Lung (tissue), 12 donors: ENCODE measurements around the gene PJA1. TPM values are rescaled to one million over a fixed set of nuclear protein-coding genes. Genes with fewer than 3 reads are reported as not detected.

Experiments used
- ATAC-seq: fragments of 200-7000 bp; cut with Tn5 transposase; one replicate; pipeline ENCODE4 v1.9.1; 2020; ENCODE audit warnings: moderate number of reproducible peaks; ENCODE audit not compliant: insufficient read depth, low FRiP score
- DNase-seq, 3 donors: peaks; one replicate each; pipeline ENCODE4 v3.0.0-alpha.2; 2013 to 2017
- H3K27ac ChIP-seq, 2 donors: one replicate each; pipeline ENCODE4 v1.5.1; 2013; ENCODE audit warnings: mild to moderate bottlenecking in 2 of 2, moderate library complexity in 2 of 2, control low read depth in 1 of 2, inconsistent platforms in 1 of 2, low read depth in 1 of 2, low read length in 1 of 2
- H3K27me3 ChIP-seq, 3 donors: one replicate each; pipeline ENCODE4 v1.5.1; 2013; ENCODE audit warnings: low read length in 2 of 3; ENCODE audit not compliant: control insufficient read depth in 3 of 3, insufficient read depth in 3 of 3
- H3K36me3 ChIP-seq, 4 donors: one replicate each; pipeline ENCODE4 v1.5.1; 2013; ENCODE audit warnings: low read length in 4 of 4, mild to moderate bottlenecking in 1 of 4, moderate library complexity in 1 of 4; ENCODE audit not compliant: control insufficient read depth in 4 of 4, insufficient read depth in 4 of 4
- H3K4me1 ChIP-seq, 5 donors: one replicate each; pipeline ENCODE4 v1.5.1; 2013; ENCODE audit warnings: low read length in 5 of 5, mild to moderate bottlenecking in 2 of 5, moderate library complexity in 1 of 5; ENCODE audit not compliant: control insufficient read depth in 5 of 5, insufficient read depth in 5 of 5
- H3K4me3 ChIP-seq: one replicate; pipeline ENCODE4 v1.5.1; 2013; ENCODE audit warnings: mild to moderate bottlenecking, control low read depth, moderate library complexity
- H3K9ac ChIP-seq, 2 donors: one replicate each; pipeline ENCODE4 v1.5.1; 2013; ENCODE audit warnings: low read length in 2 of 2, control low read depth in 1 of 2; ENCODE audit not compliant: insufficient read depth in 1 of 2
- H3K9me3 ChIP-seq, 4 donors: one replicate each; pipeline ENCODE4 v1.5.1; 2013; ENCODE audit warnings: low read length in 3 of 4, mild to moderate bottlenecking in 1 of 4, moderate library complexity in 1 of 4; ENCODE audit not compliant: control insufficient read depth in 4 of 4, insufficient read depth in 3 of 4
- WGBS, 2 donors: extraction: QIAGEN DNeasy Blood & Tissue Kit; methylation state at CpG; one replicate each; pipeline ENCODE4 v1.1.7; 2013; 5-methylcytosine and 5-hydroxymethylcytosine counted together
- polyA plus RNA-seq, 2 donors: library from polyadenylated mRNA; stranded (reverse); fragments of 200-250 nt; gene quantifications; one replicate each; pipeline ENCODE4 v1.2.1, GENCODE V29; 2013
- total RNA-seq, 2 donors: library from RNA; depleted of rRNA in 1 of 2; stranded (reverse); fragments of >200 nt in 1 of 2; gene quantifications; one replicate each; pipeline ENCODE4 v1.2.1, GENCODE V29; 2014 to 2021
- TF ChIP-seq, protein P1 (sequence below): IDR thresholded peaks from 2 replicates; pipeline ENCODE4 v1.5.1; 2012; ENCODE audit warnings: mild to moderate bottlenecking; ENCODE audit errors: control extremely low read depth, extremely low read depth
- donor health status: control.
- donor health status: control.
- donor health status: Bipolar disorder and iron deficiency.
- donor health status: healthy.
- donor health status: DM: yes; HTN: yes; CAD: no.

PJA1 gene
- total and polyA plus RNA-seq, 4 donors, result 4.5 to 28.3 (median 15.2) TPM

DNA sequence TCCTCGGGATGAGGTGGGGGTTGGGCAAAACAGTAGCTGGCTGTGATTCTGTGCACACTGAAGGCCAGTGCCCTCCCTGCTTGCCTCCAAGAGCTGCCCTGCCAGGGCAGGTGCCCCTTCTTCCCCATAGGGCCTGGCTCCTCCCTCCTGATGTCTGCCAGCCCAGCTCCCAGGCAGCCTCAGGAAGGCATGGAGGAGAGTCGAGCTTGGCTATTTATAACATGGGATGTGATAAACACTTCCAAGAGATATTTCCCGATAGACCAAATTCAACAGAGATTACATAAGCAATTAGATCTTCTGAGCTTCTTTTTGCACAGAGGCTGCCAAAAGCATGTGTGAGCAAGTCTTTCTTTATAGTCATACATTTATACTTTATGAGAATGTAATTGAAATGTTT, 45.3 kb upstream of the PJA1 start:
- TF ChIP-seq, protein P1, sequence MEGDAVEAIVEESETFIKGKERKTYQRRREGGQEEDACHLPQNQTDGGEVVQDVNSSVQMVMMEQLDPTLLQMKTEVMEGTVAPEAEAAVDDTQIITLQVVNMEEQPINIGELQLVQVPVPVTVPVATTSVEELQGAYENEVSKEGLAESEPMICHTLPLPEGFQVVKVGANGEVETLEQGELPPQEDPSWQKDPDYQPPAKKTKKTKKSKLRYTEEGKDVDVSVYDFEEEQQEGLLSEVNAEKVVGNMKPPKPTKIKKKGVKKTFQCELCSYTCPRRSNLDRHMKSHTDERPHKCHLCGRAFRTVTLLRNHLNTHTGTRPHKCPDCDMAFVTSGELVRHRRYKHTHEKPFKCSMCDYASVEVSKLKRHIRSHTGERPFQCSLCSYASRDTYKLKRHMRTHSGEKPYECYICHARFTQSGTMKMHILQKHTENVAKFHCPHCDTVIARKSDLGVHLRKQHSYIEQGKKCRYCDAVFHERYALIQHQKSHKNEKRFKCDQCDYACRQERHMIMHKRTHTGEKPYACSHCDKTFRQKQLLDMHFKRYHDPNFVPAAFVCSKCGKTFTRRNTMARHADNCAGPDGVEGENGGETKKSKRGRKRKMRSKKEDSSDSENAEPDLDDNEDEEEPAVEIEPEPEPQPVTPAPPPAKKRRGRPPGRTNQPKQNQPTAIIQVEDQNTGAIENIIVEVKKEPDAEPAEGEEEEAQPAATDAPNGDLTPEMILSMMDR, result no peak
- WGBS, 2 donors, result 49 to 67% methylated on average over 3 of the region's 3 CpGs

DNA sequence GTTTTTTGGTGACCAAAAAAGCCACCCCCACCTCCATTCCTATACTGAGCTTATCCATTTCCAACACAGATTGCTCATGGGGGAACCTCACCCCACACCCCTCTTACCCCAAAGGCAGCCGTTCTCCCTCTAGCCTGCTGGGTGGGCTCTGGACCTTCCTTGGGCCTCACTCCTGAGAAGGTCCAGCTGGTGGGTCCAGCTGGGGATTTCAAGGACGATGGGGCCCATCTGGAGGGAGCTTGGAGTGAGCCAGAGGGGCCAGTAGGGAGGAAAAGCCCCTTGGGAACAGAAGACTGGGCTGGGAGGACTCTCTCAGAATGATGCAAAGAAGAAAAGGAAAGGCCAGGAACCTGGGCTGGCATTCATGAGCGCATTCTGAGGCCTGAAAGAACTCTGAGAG, 42.0 kb upstream of the PJA1 start:
- WGBS, 2 donors, result 61 to 73% methylated on average over 2 to 3 of the region's 3 CpGs
- TF ChIP-seq, protein P1, result no peak
- peak; percentile 73 to 86 (median 75) for DNase-seq
- ATAC-seq, result no peak
- no peak overlapping the region for H3K4me3 ChIP-seq
- no peak overlapping the region for H3K9ac ChIP-seq
- H3K4me1 ChIP-seq, result peaks cover 0 to 19% (median 0%) of the 10 kb centered on the region in 5 donors
- H3K27me3 ChIP-seq, result peaks cover 0 to 2% (median 0%) of the 10 kb centered on the region in 3 donors
- peaks cover 0 to 15% (median 0%) of the 10 kb centered on the region in 4 donors for H3K9me3 ChIP-seq
- H3K36me3 ChIP-seq, result no peaks in the 10 kb centered on the region
- no peak overlapping the region for H3K27ac ChIP-seq

More for the DNA sequence above, 45.3 kb upstream of the PJA1 start:
- H3K36me3 ChIP-seq, result no peaks in the 10 kb centered on the region
- no peak overlapping the region for H3K9ac ChIP-seq
- peaks cover 0 to 22% (median 0%) of the 10 kb centered on the region in 5 donors for H3K4me1 ChIP-seq
- H3K9me3 ChIP-seq, result peaks cover 0 to 9% (median 0%) of the 10 kb centered on the region in 4 donors
- H3K27ac ChIP-seq, result no peak overlapping the region
- DNase-seq, result peak in 2 of 3 donors; percentile 40 to 57
- ATAC-seq, result no peak
- H3K27me3 ChIP-seq, result no peaks in the 10 kb centered on the region
- no peak overlapping the region for H3K4me3 ChIP-seq

DNA sequence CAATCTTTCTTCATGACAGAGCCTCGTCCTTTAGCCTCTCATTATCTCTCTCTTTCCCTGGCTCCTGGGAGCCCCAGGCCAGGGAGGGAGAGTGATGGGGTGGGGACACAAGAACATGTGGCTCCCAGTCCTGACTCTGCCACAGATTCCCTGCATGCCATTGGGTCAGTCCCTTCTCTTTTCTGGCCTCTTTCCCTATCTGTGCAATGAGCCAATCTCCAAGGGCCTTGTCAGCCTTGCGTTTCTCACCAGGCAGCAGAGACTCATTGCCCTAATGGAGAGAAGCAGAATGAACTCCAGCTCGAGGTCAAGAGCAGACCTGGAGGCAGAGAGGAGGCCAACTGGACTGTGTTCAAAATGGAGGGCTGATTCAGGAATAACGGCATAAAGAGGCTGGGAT, 38.4 kb upstream of the PJA1 start:
- WGBS, 2 donors, result 63 to 76% methylated on average over 4 of the region's 4 CpGs
- H3K9ac ChIP-seq, result no peak overlapping the region
- no peaks in the 10 kb centered on the region for H3K36me3 ChIP-seq
- H3K4me3 ChIP-seq, result no peak overlapping the region
- ATAC-seq, result no peak
- peaks cover 0 to 4% (median 0%) of the 10 kb centered on the region in 3 donors for H3K27me3 ChIP-seq
- DNase-seq, result no peak
- TF ChIP-seq, protein P1, result no peak
- H3K9me3 ChIP-seq, result peaks cover 0 to 14% (median 0%) of the 10 kb centered on the region in 4 donors
- H3K27ac ChIP-seq, result no peak overlapping the region
- peaks cover 0 to 12% (median 0%) of the 10 kb centered on the region in 5 donors for H3K4me1 ChIP-seq

DNA sequence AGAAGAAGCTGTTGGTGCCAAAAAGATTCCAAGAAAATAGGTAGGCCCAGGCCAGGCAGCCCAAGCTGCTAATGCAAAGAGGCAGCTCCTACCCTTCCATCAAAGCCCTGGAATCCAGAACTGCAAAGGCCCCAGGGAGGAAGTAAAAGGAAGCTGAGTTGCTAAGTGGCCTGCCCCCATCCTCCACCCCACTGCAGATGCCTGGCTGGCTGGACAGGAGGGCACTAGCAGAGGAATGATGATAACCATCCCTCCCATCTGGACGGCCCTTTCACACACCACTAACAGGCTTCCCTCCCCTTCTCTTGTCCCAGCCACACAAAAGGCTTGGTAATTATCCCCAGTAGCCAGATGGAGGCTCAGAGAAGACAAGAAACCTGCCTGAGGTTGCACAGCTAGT, 32.4 kb upstream of the PJA1 start:
- Histone ChIP-seq H3K9me3 (peaks cover 0 to 11% (median 0%) of the 10 kb centered on the region in 4 donors), H3K9ac (no peak overlapping the region), H3K36me3 (no peaks in the 10 kb centered on the region), H3K4me1 (peaks cover 0 to 34% (median 5%) of the 10 kb centered on the region in 5 donors), H3K27me3 (peaks cover 0 to 5% (median 4%) of the 10 kb centered on the region in 3 donors), H3K27ac (no peak overlapping the region), H3K4me3 (no peak overlapping the region)
- TF ChIP-seq, protein P1, result no peak
- no peak for DNase-seq
- ATAC-seq, result no peak
- WGBS, 2 donors, result 44 to 82% methylated on average over 1 of the region's 1 CpG
